Measurements from ENCODE around the gene NAPEPLD.
"Not testable (repeated sequence)": the region's sequence is repeated elsewhere in the genome, so short reads cannot be mapped to it uniquely, and the experiment has no call there.

The NAPEPLD gene

DNA sequence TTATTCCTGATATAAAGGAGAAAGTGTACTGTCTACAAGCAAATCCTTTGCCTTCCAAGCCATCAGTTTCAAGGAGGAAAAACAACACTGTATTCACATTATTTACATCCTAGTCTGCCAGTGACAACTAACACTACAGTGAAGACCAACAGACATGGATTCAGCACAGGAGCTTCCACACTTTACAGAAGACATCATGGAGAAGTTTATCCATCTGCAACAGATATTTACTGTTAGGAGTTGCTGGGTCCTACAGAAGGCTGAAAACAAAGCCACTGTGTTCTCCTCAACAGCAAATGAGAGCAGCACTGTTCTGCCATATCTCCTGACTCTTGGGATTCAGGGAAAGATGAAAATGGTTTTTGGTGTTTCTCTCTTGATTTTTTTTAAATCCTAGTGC, 31.9 kb downstream of the NAPEPLD start:
- no peak overlapping the region for H3K27ac ChIP-seq
- TF ChIP-seq, protein P1, sequence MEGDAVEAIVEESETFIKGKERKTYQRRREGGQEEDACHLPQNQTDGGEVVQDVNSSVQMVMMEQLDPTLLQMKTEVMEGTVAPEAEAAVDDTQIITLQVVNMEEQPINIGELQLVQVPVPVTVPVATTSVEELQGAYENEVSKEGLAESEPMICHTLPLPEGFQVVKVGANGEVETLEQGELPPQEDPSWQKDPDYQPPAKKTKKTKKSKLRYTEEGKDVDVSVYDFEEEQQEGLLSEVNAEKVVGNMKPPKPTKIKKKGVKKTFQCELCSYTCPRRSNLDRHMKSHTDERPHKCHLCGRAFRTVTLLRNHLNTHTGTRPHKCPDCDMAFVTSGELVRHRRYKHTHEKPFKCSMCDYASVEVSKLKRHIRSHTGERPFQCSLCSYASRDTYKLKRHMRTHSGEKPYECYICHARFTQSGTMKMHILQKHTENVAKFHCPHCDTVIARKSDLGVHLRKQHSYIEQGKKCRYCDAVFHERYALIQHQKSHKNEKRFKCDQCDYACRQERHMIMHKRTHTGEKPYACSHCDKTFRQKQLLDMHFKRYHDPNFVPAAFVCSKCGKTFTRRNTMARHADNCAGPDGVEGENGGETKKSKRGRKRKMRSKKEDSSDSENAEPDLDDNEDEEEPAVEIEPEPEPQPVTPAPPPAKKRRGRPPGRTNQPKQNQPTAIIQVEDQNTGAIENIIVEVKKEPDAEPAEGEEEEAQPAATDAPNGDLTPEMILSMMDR (conservative IDR thresholded peaks at IDR 0.05), result no peak
- no peak for TF ChIP-seq ZFX (IDR thresholded peaks at IDR 0.05)

DNA sequence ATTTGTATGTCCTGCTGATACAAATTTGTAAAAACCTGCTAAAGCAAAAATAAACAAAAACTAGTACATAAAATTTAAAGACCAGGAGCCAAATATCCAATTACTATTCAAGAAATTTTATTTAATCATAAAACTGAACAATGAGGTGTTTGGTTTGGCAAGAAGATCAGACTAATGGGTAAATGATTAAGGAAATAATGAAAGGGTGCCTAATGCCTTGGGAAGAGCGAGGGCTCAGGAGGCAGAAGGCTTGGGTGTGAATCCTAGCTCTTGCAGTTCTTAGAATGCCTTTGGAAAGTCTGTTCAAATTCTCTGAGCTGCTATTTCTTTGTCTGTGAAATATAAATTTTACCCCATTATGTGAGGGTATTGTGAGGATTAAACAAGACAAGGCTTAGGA, 32.4 kb downstream of the NAPEPLD start:
- no peak overlapping the region for H3K27ac ChIP-seq
- TF ChIP-seq ZFX (IDR thresholded peaks at IDR 0.05), result no peak
- TF ChIP-seq, protein P1 (conservative IDR thresholded peaks at IDR 0.05), result no peak

DNA sequence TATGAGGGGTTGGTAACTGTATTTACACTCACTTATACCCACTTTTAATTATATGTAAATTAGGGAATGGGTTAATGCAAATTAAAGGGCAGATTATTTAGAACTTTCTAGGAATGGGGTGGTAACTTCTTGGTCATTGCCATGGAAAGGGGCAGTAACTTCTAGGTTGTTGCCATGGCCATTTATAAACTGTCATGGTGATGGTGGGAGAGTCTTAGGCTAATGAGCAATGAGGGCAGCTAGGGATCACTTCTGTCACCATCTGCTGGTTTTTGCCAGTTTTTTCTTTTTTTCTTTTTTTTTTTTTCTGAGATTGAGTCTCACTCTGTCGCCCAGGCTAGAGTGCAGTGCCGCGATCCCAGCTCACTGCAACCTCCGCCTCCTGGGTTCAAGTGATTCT, 33.1 kb downstream of the NAPEPLD start:
- TF ChIP-seq, protein P1 (conservative IDR thresholded peaks at IDR 0.05), result no peak
- TF ChIP-seq ZFX (IDR thresholded peaks at IDR 0.05), result no peak
- no peak overlapping the region for H3K27ac ChIP-seq

DNA sequence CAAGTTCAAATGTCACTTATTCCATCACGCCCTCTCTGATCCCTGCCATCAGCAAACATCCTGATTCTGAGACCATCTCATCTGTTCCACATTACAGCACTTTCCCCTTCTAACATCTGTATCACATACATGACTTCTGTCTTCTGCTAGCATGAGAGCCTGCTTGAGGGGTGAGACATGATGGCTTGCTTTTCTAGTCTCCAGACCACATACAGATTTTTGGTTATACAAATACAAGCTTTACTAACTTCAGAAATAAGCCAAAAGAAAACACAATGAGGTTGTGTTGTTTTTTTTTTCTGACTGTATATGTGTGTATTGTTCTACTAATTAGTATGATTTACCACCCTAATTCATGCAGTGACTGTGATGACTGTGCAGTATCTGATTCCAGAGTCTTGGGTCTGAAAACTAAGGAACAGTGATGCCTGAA, 34.3 kb downstream of the NAPEPLD start:
- no peak for TF ChIP-seq ZFX (IDR thresholded peaks at IDR 0.05)
- TF ChIP-seq, protein P1 (conservative IDR thresholded peaks at IDR 0.05), result no peak

DNA sequence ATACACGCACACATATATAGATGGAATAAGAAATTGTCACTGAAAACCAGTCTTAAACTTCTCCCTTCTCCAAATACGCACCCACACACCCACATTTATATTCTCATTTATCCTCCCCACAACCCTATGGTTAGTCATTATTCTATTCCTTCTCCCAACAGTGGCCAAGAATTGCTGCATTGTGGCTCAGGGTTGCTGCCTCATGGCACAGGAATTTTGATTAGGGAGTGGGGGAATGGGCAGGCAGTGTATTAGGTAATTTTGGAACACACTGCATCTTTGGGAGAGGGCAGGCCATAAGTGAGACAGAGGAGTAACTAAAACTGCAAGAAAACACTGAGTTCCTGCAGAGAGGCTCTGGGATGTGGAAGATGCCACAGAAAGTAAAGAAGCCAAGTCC, 35.7 kb downstream of the NAPEPLD start:
- H3K27ac ChIP-seq, result no peak overlapping the region
- TF ChIP-seq, protein P1 (conservative IDR thresholded peaks at IDR 0.05), result no peak
- TF ChIP-seq ZFX (IDR thresholded peaks at IDR 0.05), result no peak

More for the DNA sequence above, 34.3 kb downstream of the NAPEPLD start:
- no peak overlapping the region for H3K27ac ChIP-seq

DNA sequence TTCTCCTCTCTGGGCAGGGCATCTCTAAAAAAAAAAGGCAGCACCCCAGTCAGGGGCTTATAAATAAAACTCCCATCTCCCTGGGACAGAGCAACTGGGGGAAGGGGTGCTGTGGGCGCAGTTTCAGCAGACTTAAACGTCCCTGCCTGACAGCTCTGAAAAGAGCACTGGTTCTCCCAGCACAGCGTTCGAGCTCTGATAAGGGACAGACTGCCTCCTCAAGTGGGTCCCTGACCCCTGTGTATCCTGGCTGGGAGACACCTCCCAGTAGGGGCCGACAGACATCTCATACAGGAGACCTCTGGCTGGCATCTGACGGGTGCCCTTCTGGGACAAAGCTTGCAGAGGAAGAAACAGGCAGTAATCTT, 42.2 kb downstream of the NAPEPLD start:
- not testable (repeated sequence) for H3K27ac ChIP-seq

DNA sequence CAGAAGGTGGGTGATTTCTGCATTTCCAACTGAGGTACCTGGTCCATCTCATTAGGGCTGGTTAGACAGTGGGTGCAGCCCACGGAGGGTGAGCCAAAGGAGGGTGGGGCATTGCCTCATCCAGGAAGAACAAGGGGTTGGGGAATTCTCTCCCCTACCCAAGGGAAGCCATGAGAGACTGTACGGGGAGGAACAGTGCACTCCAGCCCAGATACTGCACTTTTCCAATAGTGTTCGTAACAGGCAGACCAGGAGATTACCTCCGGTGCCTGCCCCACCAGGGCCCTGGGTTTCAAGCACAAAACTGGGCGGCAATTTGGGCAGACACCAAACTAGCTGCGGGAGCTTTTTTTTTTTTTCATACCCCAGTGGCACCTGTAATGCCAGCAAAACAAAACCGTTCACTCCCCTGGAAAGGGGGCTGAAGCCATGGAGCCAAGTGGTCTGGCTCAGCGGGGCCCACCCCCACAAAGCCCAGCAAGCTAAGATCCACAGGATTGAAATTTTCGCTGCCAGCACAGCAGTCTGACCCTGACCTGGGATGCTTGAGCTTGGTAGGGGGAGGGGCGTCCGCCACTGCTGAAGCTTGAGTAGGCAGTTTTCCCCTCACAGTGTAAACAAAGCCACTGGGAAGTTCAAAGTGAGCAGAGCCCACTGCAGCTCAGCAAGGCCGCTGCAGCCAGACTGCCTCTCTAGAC, 42.7 kb downstream of the NAPEPLD start:
- TF ChIP-seq, protein P1 (conservative IDR thresholded peaks at IDR 0.05), result no peak
- no peak for TF ChIP-seq ZFX (IDR thresholded peaks at IDR 0.05)
- H3K27ac ChIP-seq, result no peak overlapping the region

DNA sequence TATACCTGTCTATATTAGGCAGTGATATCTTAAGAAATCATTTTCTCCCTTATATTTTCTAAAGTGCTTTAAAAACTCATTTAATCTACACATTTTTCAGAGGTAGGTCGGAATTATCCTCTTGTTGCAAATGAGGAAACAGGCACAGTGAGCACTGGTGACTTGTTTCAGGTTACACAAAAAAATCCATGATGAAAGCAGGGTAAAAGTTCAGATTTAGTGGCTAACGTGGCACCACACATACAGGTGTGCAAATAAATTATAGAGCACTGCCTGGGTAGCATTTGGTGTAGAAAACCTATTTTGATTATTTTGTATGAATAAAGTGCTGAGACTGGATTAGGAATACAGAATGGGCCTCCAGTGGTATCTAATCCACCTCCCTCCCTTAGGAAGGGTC, 47.4 kb downstream of the NAPEPLD start:
- H3K27ac ChIP-seq, result no peak overlapping the region
- TF ChIP-seq ZFX (IDR thresholded peaks at IDR 0.05), result no peak
- TF ChIP-seq, protein P1 (conservative IDR thresholded peaks at IDR 0.05), result no peak
